Tongue (tissue), 3 donors: Measurements from ENCODE around the gene MARS1. TPM values are rescaled to one million over a fixed set of nuclear protein-coding genes. Genes with fewer than 3 reads are reported as not detected.
"Not testable (repeated sequence)": the region's sequence is repeated elsewhere in the genome, so short reads cannot be mapped to it uniquely, and the experiment has no call there.

Source experiments
- DNase-seq: peaks from one replicate; pipeline ENCODE4 v3.0.0-alpha.2; 2015
- small RNA-seq: library from RNA; depleted of rRNA; stranded (forward); fragments of <200 nt; gene quantifications from one replicate; pipeline ENCODE3, GENCODE V24; 2014; ENCODE audit warnings: low replicate concordance
- total RNA-seq: library from RNA; depleted of rRNA; stranded (reverse); fragments of >200 nt; gene quantifications from one replicate; pipeline ENCODE4 v1.2.3, GENCODE V29; 2014

The MARS1 gene
- total RNA-seq, 1 donor from 2014 or later: 72.3 TPM

GRCh38 chr12:57551637-57552305 is 63.9 kb downstream of the MARS1 start:
- DNase-seq: no peak

DNA sequence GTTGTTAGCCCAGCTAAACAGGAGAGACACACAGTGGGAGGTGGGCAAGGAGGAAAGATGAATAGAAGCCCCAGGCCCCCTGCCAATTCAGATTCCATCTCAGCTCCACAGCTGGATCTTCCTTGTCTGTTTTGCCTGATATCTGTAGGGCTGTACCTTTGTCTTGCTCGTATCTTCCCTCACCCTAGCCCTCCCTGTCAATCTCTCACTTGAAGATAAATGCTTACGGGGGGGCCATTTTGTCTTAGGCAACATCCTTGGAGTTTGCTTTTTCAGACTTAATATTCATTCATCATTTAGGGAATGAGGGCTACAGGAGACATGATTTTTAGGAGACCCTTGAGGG is 64.4 kb downstream of the MARS1 start:
- DNase-seq: no peak

DNA sequence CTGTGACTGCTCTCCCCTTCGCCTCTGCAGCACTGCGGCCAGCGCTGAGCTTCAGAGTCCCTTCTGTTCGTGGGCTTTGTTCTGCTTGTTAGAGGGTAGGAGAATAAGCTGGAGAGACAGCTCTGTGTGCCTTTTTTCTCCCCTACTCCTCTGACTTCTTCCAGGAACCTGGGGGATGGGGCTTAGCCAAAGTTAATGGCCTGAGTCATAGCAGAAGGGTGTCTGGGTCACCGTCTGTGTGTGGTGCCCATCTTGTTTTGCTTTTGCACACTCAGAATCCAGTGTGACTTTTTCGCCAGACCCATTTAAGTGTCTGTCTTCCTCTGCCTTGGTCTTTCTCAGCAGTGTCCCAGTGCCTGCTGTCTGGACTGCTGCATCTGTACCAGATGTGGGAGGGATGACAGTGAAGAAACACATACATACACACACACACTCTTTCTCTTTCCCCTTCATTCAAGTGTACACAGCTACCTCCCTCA is 65.0 kb downstream of the MARS1 start:
- no peak for DNase-seq

DNA sequence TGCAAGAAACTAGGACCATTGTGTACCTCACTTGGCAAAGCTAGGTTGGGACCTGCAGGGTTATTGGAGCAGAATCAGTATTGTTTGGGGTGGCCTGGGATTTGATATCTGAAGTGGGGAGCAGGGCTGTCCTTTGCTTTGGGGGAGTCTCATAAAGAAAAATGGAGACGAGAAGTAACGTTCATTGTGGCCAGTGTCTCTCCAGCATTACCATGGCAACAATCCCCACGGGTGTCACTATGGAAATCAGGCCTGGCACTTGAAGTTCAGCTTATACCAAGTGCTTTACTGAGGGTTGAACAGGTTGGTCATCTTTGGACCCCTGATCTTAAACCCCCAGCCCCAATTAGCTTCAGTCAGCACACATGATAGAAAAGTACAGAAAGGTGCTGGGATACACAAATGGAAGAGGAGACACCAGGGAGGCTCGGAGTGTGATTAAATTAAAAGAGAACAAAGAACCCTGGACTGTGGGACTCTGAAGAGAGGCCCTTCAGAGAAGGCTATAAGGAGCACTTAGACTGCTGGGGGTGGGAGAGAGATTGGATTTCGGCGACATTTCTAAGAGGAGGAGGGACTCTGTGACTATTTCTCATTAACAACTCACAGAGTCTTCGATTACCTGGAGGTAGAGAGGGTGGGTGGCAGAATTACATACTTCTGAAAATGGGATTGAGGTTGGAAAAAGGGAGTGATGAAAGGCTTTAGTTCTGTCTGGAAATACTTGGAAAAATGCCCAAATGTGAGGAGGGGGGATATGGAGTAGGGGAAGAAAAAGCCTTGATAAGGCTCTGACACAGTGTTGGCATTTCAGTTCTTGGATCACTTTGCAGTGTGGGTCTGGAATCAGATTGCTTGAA is 65.7 kb downstream of the MARS1 start:
- DNase-seq: no peak

- DNase-seq: no peak
Observed at GRCh38 chr12:57554453-57554852, 66.6 kb downstream of the MARS1 start.

GRCh38 chr12:57554897-57555296 is 67.0 kb downstream of the MARS1 start:
- no peak for DNase-seq

- no peak for DNase-seq
Observed at GRCh38 chr12:57558864-57559263, 71.0 kb downstream of the MARS1 start.

GRCh38 chr12:57560516-57560915 is 72.6 kb downstream of the MARS1 start:
- DNase-seq: no peak

GRCh38 chr12:57561117-57561516 is 73.2 kb downstream of the MARS1 start:
- DNase-seq: not testable (repeated sequence)

- no peak for DNase-seq
Observed at GRCh38 chr12:57563358-57563757, 75.5 kb downstream of the MARS1 start.

GRCh38 chr12:57564178-57564740 is 76.4 kb downstream of the MARS1 start:
- DNase-seq: no peak

Small RNA genes lying within 50 kb of the gene (small RNA-seq; reads per million reads assigned to genes)
- gene MIR616: not detected

Other genes with a start within 250 kb of the MARS1 start
- gene STAC3, start 236.9 kb upstream of the MARS1 start, total RNA-seq: 310 TPM
- 40.0 TPM for gene R3HDM2, start 57.0 kb upstream of the MARS1 start, total RNA-seq
- gene INHBC, start 53.3 kb upstream of the MARS1 start, total RNA-seq: not detected
- gene INHBE, start 32.8 kb upstream of the MARS1 start, total RNA-seq: not detected
- gene GLI1, start 28.3 kb upstream of the MARS1 start, total RNA-seq: 5.6 TPM
- gene ARHGAP9, start 8.2 kb upstream of the MARS1 start, total RNA-seq: 2.5 TPM
- gene DDIT3, start 32.4 kb downstream of the MARS1 start, total RNA-seq: 23.8 TPM
- 10.1 TPM for gene MBD6, start 34.8 kb downstream of the MARS1 start, total RNA-seq
- 140 TPM for gene DCTN2, start 59.1 kb downstream of the MARS1 start, total RNA-seq
- gene KIF5A, start 62.0 kb downstream of the MARS1 start, total RNA-seq: 0.82 TPM
- 12.6 TPM for gene PIP4K2C, start 103.1 kb downstream of the MARS1 start, total RNA-seq
- 19.2 TPM for gene DTX3, start 116.8 kb downstream of the MARS1 start, total RNA-seq
- 18.6 TPM for gene ARHGEF25, start 123.4 kb downstream of the MARS1 start, total RNA-seq
- gene B4GALNT1, start 145.1 kb downstream of the MARS1 start, total RNA-seq: 3.3 TPM
- 146 TPM for gene OS9, start 206.1 kb downstream of the MARS1 start, total RNA-seq